Mesenchymal stem cell (in vitro differentiated cells and primary cell): ENCODE results near the gene LARGE1.
"Not testable (repeated sequence)": the region's sequence is repeated elsewhere in the genome, so short reads cannot be mapped to it uniquely, and the experiment has no call there.

ENCODE experiments used
- DNase-seq: peaks from one replicate; pipeline ENCODE4 v3.0.0-alpha.2; 2013
- H2AFZ ChIP-seq: one replicate; pipeline ENCODE4 v1.6.1; 2013; ENCODE audit warnings: low read depth, mild to moderate bottlenecking, control low read depth, inconsistent platforms, low read length, moderate library complexity
- H2AK5ac ChIP-seq: 2 replicates; pipeline ENCODE4 v1.6.1; 2013; ENCODE audit warnings: low read length, moderate library complexity, mild to moderate bottlenecking, inconsistent platforms; ENCODE audit not compliant: severe bottlenecking
- H2BK120ac ChIP-seq: one replicate; pipeline ENCODE4 v1.6.1; 2013; ENCODE audit warnings: low read depth, mild to moderate bottlenecking, inconsistent platforms, low read length, moderate library complexity
- H2BK12ac ChIP-seq, 2 experiments: one replicate each; pipeline ENCODE4 v1.6.1; 2013; ENCODE audit warnings: inconsistent platforms in 2 of 2, low read length in 2 of 2, mild to moderate bottlenecking in 2 of 2, moderate library complexity in 2 of 2, control low read depth in 1 of 2
- H2BK15ac ChIP-seq: one replicate; pipeline ENCODE4 v1.6.1; 2013; ENCODE audit warnings: mild to moderate bottlenecking, low read depth, inconsistent platforms; ENCODE audit not compliant: poor library complexity, severe bottlenecking
- H2BK5ac ChIP-seq: 2 replicates; pipeline ENCODE4 v1.6.1; 2013; ENCODE audit warnings: low read depth, mild to moderate bottlenecking, low read length, control low read depth, inconsistent platforms; ENCODE audit not compliant: poor library complexity, severe bottlenecking
- H3K14ac ChIP-seq, 2 experiments: one replicate each; pipeline ENCODE4 v1.6.1; 2013; ENCODE audit warnings: inconsistent platforms in 2 of 2, low read length in 2 of 2, control low read depth in 1 of 2, mild to moderate bottlenecking in 1 of 2, moderate library complexity in 1 of 2
- H3K18ac ChIP-seq, 2 experiments: one replicate each; pipeline ENCODE4 v1.6.1; 2013; ENCODE audit warnings: inconsistent platforms in 2 of 2, low read length in 2 of 2, control low read depth in 1 of 2, low read depth in 1 of 2, mild to moderate bottlenecking in 1 of 2
- H3K23ac ChIP-seq, 2 experiments: one replicate each; pipeline ENCODE4 v1.6.1; 2013; ENCODE audit warnings: inconsistent platforms in 2 of 2, low read length in 2 of 2, mild to moderate bottlenecking in 2 of 2, moderate library complexity in 2 of 2, control low read depth in 1 of 2
- H3K27ac ChIP-seq: 2 replicates; pipeline ENCODE4 v1.5.1; 2013; ENCODE audit warnings: mild to moderate bottlenecking, moderate library complexity, low read length, control low read depth, inconsistent platforms; ENCODE audit not compliant: poor library complexity, severe bottlenecking
- H3K27me3 ChIP-seq, 2 experiments: 2 replicates each; pipeline versions ENCODE4 v1.6.1 to v1.7.0; 2013; ENCODE audit warnings: low read length in 2 of 2, mild to moderate bottlenecking in 2 of 2, moderate library complexity in 2 of 2, control low read depth in 1 of 2, inconsistent platforms in 1 of 2; ENCODE audit not compliant: control insufficient read depth in 1 of 2, insufficient read depth in 1 of 2
- H3K36me3 ChIP-seq, 2 experiments: 2 replicates each; pipeline versions ENCODE4 v1.6.1 to v1.7.0; 2013; ENCODE audit warnings: low read length in 2 of 2, control low read depth in 1 of 2, inconsistent platforms in 1 of 2, low read depth in 1 of 2, mild to moderate bottlenecking in 1 of 2; ENCODE audit not compliant: insufficient read depth in 2 of 2, control insufficient read depth in 1 of 2
- H3K4ac ChIP-seq, 2 experiments: one replicate each; pipeline ENCODE4 v1.6.1; 2013; ENCODE audit warnings: inconsistent platforms in 2 of 2, low read length in 2 of 2, mild to moderate bottlenecking in 2 of 2, moderate library complexity in 2 of 2, control low read depth in 1 of 2, low read depth in 1 of 2
- H3K4me1 ChIP-seq: 2 replicates; pipeline ENCODE4 v1.6.1; 2013; ENCODE audit warnings: low read depth, low read length, control low read depth; ENCODE audit not compliant: control insufficient read depth, insufficient read depth
- H3K4me2 ChIP-seq: 2 replicates; pipeline ENCODE4 v1.6.1; 2013; ENCODE audit warnings: low read length, mild to moderate bottlenecking, inconsistent platforms; ENCODE audit not compliant: poor library complexity, severe bottlenecking
- H3K4me3 ChIP-seq, 2 experiments: 2 replicates each; pipeline versions ENCODE4 v1.5.1 to v1.7.0; 2013; ENCODE audit warnings: low read length in 2 of 2, mild to moderate bottlenecking in 2 of 2, control low read depth in 1 of 2, low read depth in 1 of 2; ENCODE audit not compliant: insufficient read depth in 1 of 2
- H3K79me1 ChIP-seq: replicated peaks from 2 replicates; pipeline ENCODE4 v1.6.1; 2013; ENCODE audit warnings: mild to moderate bottlenecking, control low read depth, low read length, inconsistent platforms; ENCODE audit not compliant: poor library complexity, severe bottlenecking
- H3K9ac ChIP-seq: 2 replicates; pipeline ENCODE4 v1.7.0; 2013; ENCODE audit warnings: mild to moderate bottlenecking, low read length, moderate library complexity
- H3K9me3 ChIP-seq: 2 replicates; pipeline ENCODE4 v1.7.0; 2013; ENCODE audit warnings: mild to moderate bottlenecking, low read length; ENCODE audit not compliant: control insufficient read depth
- H4K8ac ChIP-seq: one replicate; pipeline ENCODE4 v1.6.1; 2013; ENCODE audit warnings: inconsistent platforms, mild to moderate bottlenecking, low read length, moderate library complexity
- H4K91ac ChIP-seq: one replicate; pipeline ENCODE4 v1.6.1; 2013; ENCODE audit warnings: mild to moderate bottlenecking, low read length, inconsistent platforms
- WGBS: methylation state at CpG from one replicate; pipeline ENCODE4 v1.1.7; 2013; ENCODE audit warnings: mixed read lengths; 5-methylcytosine and 5-hydroxymethylcytosine counted together

LARGE1 gene

GRCh38 chr22:33566495-33566894 is 353.8 kb downstream of the LARGE1 start:
- not testable (repeated sequence) for H3K9me3 ChIP-seq, H3K23ac ChIP-seq, H3K4me1 ChIP-seq, H3K27ac ChIP-seq, H3K4me3 ChIP-seq, DNase-seq, H3K9ac ChIP-seq, H2BK15ac ChIP-seq, H2AFZ ChIP-seq, H3K4me2 ChIP-seq, H3K79me1 ChIP-seq, H2AK5ac ChIP-seq, H2BK120ac ChIP-seq, H2BK5ac ChIP-seq, H3K18ac ChIP-seq, H2BK12ac ChIP-seq, H4K91ac ChIP-seq, H3K4ac ChIP-seq, H3K27me3 ChIP-seq, H4K8ac ChIP-seq, H3K14ac ChIP-seq
- peaks cover 0 to 12% of the 10 kb centered on the region in 2 experiments for H3K36me3 ChIP-seq
- WGBS, result 96% methylated on average over 6 of the region's 6 CpGs

- no peak for DNase-seq
- Histone ChIP-seq H3K9ac (no peak overlapping the region), H3K9me3 (no peaks in the 10 kb centered on the region), H3K4me3 (no peak overlapping the region), H3K4me1 (peaks cover 7% of the 10 kb centered on the region), H2BK5ac (no peak overlapping the region), H4K8ac (no peak overlapping the region), H3K4ac (no peak overlapping the region), H2BK12ac (no peak overlapping the region), H2BK15ac (no peak overlapping the region), H3K27me3 (no peaks in the 10 kb centered on the region), H2BK120ac (no peak overlapping the region), H3K27ac (no peak overlapping the region), H3K4me2 (no peak overlapping the region), H3K18ac (no peak overlapping the region), H3K36me3 (peaks cover 0 to 12% of the 10 kb centered on the region in 2 experiments), H3K79me1 (peaks cover 1% of the 10 kb centered on the region), H2AFZ (no peak overlapping the region), H3K14ac (no peak overlapping the region), H4K91ac (no peak overlapping the region), H2AK5ac (no peak overlapping the region), H3K23ac (no peak overlapping the region)
- 93% methylated on average over 7 of the region's 7 CpGs for WGBS
These were observed 354.7 kb downstream of the LARGE1 start for GRCh38 chr22:33565580-33565995.

- Histone ChIP-seq H3K27me3 (no peaks in the 10 kb centered on the region), H2BK120ac (no peak overlapping the region), H3K4me3 (no peak overlapping the region), H3K36me3 (peaks cover 0 to 12% of the 10 kb centered on the region in 2 experiments), H4K8ac (no peak overlapping the region), H3K9ac (no peak overlapping the region), H3K27ac (no peak overlapping the region), H2AFZ (no peak overlapping the region), H2BK15ac (no peak overlapping the region), H2BK12ac (no peak overlapping the region), H2AK5ac (no peak overlapping the region), H4K91ac (no peak overlapping the region), H3K4ac (no peak overlapping the region), H3K79me1 (peaks cover 1% of the 10 kb centered on the region), H3K4me2 (no peak overlapping the region), H3K4me1 (peaks cover 7% of the 10 kb centered on the region), H3K9me3 (no peaks in the 10 kb centered on the region), H2BK5ac (no peak overlapping the region), H3K23ac (no peak overlapping the region), H3K18ac (no peak overlapping the region), H3K14ac (no peak overlapping the region)
- WGBS, result 89% methylated on average over 6 of the region's 6 CpGs
- no peak for DNase-seq
These were observed 355.6 kb downstream of the LARGE1 start for GRCh38 chr22:33564683-33565082.

- Histone ChIP-seq H3K23ac (no peak overlapping the region), H3K4me2 (no peak overlapping the region), H3K4ac (no peak overlapping the region), H3K9me3 (no peaks in the 10 kb centered on the region), H2BK5ac (no peak overlapping the region), H3K27me3 (no peaks in the 10 kb centered on the region), H3K9ac (no peak overlapping the region), H2AFZ (no peak overlapping the region), H3K14ac (no peak overlapping the region), H4K91ac (no peak overlapping the region), H2BK12ac (no peak overlapping the region), H3K36me3 (peaks cover 0 to 12% of the 10 kb centered on the region in 2 experiments), H3K4me1 (peaks cover 3% of the 10 kb centered on the region), H3K18ac (no peak overlapping the region), H3K4me3 (no peak overlapping the region), H4K8ac (no peak overlapping the region), H3K79me1 (peaks cover 1% of the 10 kb centered on the region), H2BK120ac (no peak overlapping the region), H2BK15ac (no peak overlapping the region), H2AK5ac (no peak overlapping the region), H3K27ac (no peak overlapping the region)
- DNase-seq, result no peak
- WGBS, result 94% methylated on average over 14 of the region's 14 CpGs
These were observed 356.9 kb downstream of the LARGE1 start for GRCh38 chr22:33563220-33563964.
